GM19193 (cell line): ENCODE measurements around the gene TP53BP2.

Source experiments
- POLR2A ChIP-seq: IDR thresholded peaks from 4 replicates; pipeline ENCODE4 v1.6.1; 2011; ENCODE audit not compliant: insufficient read depth, insufficient read length; ENCODE audit errors: extremely low read depth

Gene TP53BP2

GRCh38 chr1:223733898-223734852 is 111.6 kb downstream of the TP53BP2 start:
- no peak for TF ChIP-seq POLR2A

- no peak for TF ChIP-seq POLR2A
Observed at GRCh38 chr1:223732993-223733798, 112.6 kb downstream of the TP53BP2 start.

- no peak for TF ChIP-seq POLR2A
Observed at GRCh38 chr1:223731133-223731770, 114.5 kb downstream of the TP53BP2 start.

- TF ChIP-seq POLR2A, result no peak
Observed at GRCh38 chr1:223730479-223731132, 115.1 kb downstream of the TP53BP2 start.

GRCh38 chr1:223729906-223730305 is 115.8 kb downstream of the TP53BP2 start:
- no peak for TF ChIP-seq POLR2A
